T-helper 2 cell treated with Interferon-gamma antibody and Interleukin-4, amounts not matched to agents 5 μg/mL and 100 μg/mL, for 36 hours (primary cell): ENCODE measurements around the gene BEND6.

ENCODE experiments used
- DNase-seq: peaks from one replicate; pipeline ENCODE4 v3.0.0; 2021; ENCODE audit warnings: low spot score
- H3K27ac Mint-ChIP-seq: one replicate; pipeline ENCODE4 v1.8.0; 2021; ENCODE audit warnings: mild to moderate bottlenecking, mixed read lengths
- H3K27me3 Mint-ChIP-seq: one replicate; pipeline ENCODE4 v1.8.0; 2021; ENCODE audit warnings: low read depth, mixed read lengths
- H3K36me3 Mint-ChIP-seq: one replicate; pipeline ENCODE4 v1.8.0; 2021; ENCODE audit warnings: low read depth, mixed read lengths
- H3K4me1 Mint-ChIP-seq: one replicate; pipeline ENCODE4 v1.8.0; 2021; ENCODE audit warnings: low read depth, mixed read lengths
- H3K4me3 Mint-ChIP-seq: one replicate; pipeline ENCODE4 v1.8.0; 2022; ENCODE audit warnings: mild to moderate bottlenecking, moderate library complexity, mixed read lengths
- H3K9me3 Mint-ChIP-seq: one replicate; pipeline ENCODE4 v1.8.0; 2021; ENCODE audit warnings: mixed read lengths

BEND6 gene

GRCh38 chr6:56953597-56954402 is 1.1 kb upstream of the BEND6 start:
- peaks cover 18% of the 10 kb centered on the region for H3K4me1 Mint-ChIP-seq
- peaks cover 71% of the 10 kb centered on the region for H3K27me3 Mint-ChIP-seq
- DNase-seq = no peak

DNA sequence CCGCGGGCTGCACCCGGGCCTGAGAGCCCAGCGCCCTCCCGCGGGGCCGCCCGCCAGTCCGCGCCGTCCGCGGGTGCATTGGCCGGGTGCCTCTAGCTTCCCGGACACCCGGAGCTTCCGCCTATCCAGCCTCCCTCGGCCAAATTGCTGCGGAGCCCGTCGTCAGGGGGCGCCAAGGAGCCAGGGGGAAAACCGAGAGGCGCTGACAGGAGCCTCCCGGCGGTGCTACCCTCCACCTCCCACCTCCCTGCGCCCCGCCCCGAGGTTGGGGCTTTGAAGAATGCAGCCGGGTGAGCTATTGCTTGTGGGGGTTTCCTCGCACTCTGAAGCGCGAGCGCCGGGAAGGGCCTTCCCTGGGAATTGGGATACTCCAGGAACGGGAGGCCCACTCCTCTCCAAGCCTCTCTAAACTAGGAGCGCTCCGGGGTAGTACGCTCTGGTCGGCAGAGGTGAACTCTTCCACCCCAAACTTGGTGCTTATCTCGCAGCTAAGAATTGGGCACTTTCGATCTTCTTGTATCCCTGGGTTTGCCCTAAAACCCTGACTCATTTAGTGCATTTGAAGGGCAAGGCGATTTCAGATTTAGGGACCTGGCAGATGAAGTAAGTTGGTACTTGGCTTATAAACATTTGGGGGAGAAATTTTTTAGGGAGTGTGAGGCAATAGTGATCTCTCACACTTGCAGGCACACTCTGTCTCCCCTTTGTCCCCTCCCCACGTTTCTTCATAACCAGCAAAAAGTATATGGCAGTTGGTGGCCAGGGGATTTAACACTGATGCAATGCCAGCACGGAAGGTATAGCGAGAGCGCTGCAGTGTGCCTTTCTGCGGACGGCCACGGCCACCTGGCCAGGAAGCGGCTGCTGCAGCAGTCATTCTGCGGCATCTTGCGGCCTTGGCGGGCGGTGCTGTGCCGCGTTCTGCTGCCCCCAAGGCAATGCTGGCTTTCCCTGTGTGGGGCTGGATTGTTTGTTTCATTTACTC is 556 bp downstream of the BEND6 start:
- Mint-ChIP-seq H3K4me1 (peaks cover 18% of the 10 kb centered on the region), H3K27ac (peak overlapping the region; percentile 27), H3K9me3 (no peaks in the 10 kb centered on the region), H3K27me3 (peaks cover 71% of the 10 kb centered on the region), H3K36me3 (no peaks in the 10 kb centered on the region), H3K4me3 (peak overlapping the region; percentile 85)
- peak; percentile 73 for DNase-seq

More at GRCh38 chr6:56953597-56954402, 1.1 kb upstream of the BEND6 start:
- no peaks in the 10 kb centered on the region for H3K9me3 Mint-ChIP-seq
- no peaks in the 10 kb centered on the region for H3K36me3 Mint-ChIP-seq
- peak overlapping the region; percentile 80 for H3K27ac Mint-ChIP-seq
- peak overlapping the region; percentile 91 for H3K4me3 Mint-ChIP-seq

GRCh38 chr6:56956491-56956890 is 1.6 kb downstream of the BEND6 start:
- Mint-ChIP-seq H3K4me1 (peaks cover 18% of the 10 kb centered on the region), H3K9me3 (no peaks in the 10 kb centered on the region), H3K27me3 (peaks cover 73% of the 10 kb centered on the region), H3K4me3 (no peak overlapping the region), H3K36me3 (no peaks in the 10 kb centered on the region), H3K27ac (no peak overlapping the region)
- DNase-seq = no peak

GRCh38 chr6:56957856-56958255 is 2.9 kb downstream of the BEND6 start:
- Mint-ChIP-seq H3K36me3 (no peaks in the 10 kb centered on the region), H3K4me3 (no peak overlapping the region), H3K27me3 (peaks cover 62% of the 10 kb centered on the region)

GRCh38 chr6:56958481-56958880 is 3.6 kb downstream of the BEND6 start:
- no peak overlapping the region for H3K27ac Mint-ChIP-seq
- H3K36me3 Mint-ChIP-seq = no peaks in the 10 kb centered on the region
- no peaks in the 10 kb centered on the region for H3K9me3 Mint-ChIP-seq
- H3K4me3 Mint-ChIP-seq = no peak overlapping the region
- H3K27me3 Mint-ChIP-seq = peaks cover 59% of the 10 kb centered on the region
- no peak for DNase-seq
- peaks cover 14% of the 10 kb centered on the region for H3K4me1 Mint-ChIP-seq

More at GRCh38 chr6:56957856-56958255, 2.9 kb downstream of the BEND6 start:
- Mint-ChIP-seq H3K9me3 (no peaks in the 10 kb centered on the region), H3K4me1 (peaks cover 18% of the 10 kb centered on the region), H3K27ac (no peak overlapping the region)
- DNase-seq = no peak

DNA sequence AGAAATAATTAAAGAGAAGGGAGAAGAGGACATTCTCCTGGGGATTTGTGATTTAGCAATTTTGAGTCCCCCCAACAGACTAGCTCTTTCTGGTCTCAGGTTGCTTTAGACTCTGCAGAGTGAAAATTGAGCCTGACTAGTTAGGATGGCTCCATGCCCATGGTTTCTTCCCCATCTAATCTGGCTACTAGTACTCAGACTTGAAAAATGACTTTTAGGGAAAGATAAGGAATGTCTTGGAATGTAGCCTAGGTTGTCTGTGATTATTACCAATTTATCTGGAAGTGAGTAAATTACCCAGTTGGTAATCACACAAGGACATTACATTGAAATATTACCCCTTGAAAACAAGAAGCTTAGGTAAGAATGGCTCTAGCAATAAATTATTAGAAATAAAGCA is 4.2 kb downstream of the BEND6 start:
- Mint-ChIP-seq H3K36me3 (no peaks in the 10 kb centered on the region), H3K4me1 (peaks cover 8% of the 10 kb centered on the region), H3K4me3 (no peak overlapping the region), H3K9me3 (no peaks in the 10 kb centered on the region), H3K27me3 (peaks cover 52% of the 10 kb centered on the region), H3K27ac (no peak overlapping the region)
- no peak for DNase-seq

- H3K4me3 Mint-ChIP-seq = no peak overlapping the region
- H3K27ac Mint-ChIP-seq = no peak overlapping the region
- no peak for DNase-seq
- peaks cover 8% of the 10 kb centered on the region for H3K4me1 Mint-ChIP-seq
- H3K9me3 Mint-ChIP-seq = no peaks in the 10 kb centered on the region
- no peaks in the 10 kb centered on the region for H3K36me3 Mint-ChIP-seq
- H3K27me3 Mint-ChIP-seq = peaks cover 49% of the 10 kb centered on the region
Observed at GRCh38 chr6:56959938-56960337, 5.0 kb downstream of the BEND6 start.

GRCh38 chr6:56961151-56961550 is 6.2 kb downstream of the BEND6 start:
- no peak overlapping the region for H3K27ac Mint-ChIP-seq

GRCh38 chr6:56962441-56962840 is 7.5 kb downstream of the BEND6 start:
- H3K9me3 Mint-ChIP-seq = no peaks in the 10 kb centered on the region
- no peaks in the 10 kb centered on the region for H3K36me3 Mint-ChIP-seq
- no peak overlapping the region for H3K4me3 Mint-ChIP-seq
- peaks cover 28% of the 10 kb centered on the region for H3K27me3 Mint-ChIP-seq
- H3K27ac Mint-ChIP-seq = no peak overlapping the region
- DNase-seq = no peak
- no peaks in the 10 kb centered on the region for H3K4me1 Mint-ChIP-seq

More at GRCh38 chr6:56961151-56961550, 6.2 kb downstream of the BEND6 start:
- Mint-ChIP-seq H3K9me3 (no peaks in the 10 kb centered on the region), H3K36me3 (no peaks in the 10 kb centered on the region), H3K4me3 (no peak overlapping the region), H3K4me1 (no peaks in the 10 kb centered on the region), H3K27me3 (peaks cover 41% of the 10 kb centered on the region)
- no peak for DNase-seq

- H3K9me3 Mint-ChIP-seq = no peaks in the 10 kb centered on the region
- H3K4me3 Mint-ChIP-seq = no peak overlapping the region
- H3K27ac Mint-ChIP-seq = no peak overlapping the region
- no peak for DNase-seq
- peaks cover 28% of the 10 kb centered on the region for H3K27me3 Mint-ChIP-seq
- H3K4me1 Mint-ChIP-seq = no peaks in the 10 kb centered on the region
- H3K36me3 Mint-ChIP-seq = no peaks in the 10 kb centered on the region
Observed at GRCh38 chr6:56963043-56963442, 8.1 kb downstream of the BEND6 start.

DNA sequence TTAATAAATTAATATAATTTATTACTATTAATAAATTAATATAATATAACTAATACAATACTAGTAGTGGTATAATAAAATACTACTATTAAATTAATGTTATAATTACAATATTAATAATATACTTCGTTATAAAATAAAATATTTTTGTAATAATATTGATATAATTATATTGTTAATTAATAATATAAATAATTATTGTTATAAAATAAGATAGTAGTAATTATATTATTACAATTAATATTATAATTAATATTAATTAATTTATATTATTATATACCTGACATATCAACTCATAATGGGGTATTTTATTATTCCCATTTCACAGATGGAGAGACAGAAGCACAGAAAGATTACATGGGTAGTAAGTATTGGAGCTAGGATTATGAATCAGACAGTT is 8.9 kb downstream of the BEND6 start:
- no peaks in the 10 kb centered on the region for H3K36me3 Mint-ChIP-seq
- H3K9me3 Mint-ChIP-seq = no peaks in the 10 kb centered on the region
- DNase-seq = no peak
- H3K4me1 Mint-ChIP-seq = no peaks in the 10 kb centered on the region
- H3K27me3 Mint-ChIP-seq = peaks cover 21% of the 10 kb centered on the region
- H3K4me3 Mint-ChIP-seq = no peak overlapping the region
- H3K27ac Mint-ChIP-seq = no peak overlapping the region

GRCh38 chr6:56965126-56965525 is 10.2 kb downstream of the BEND6 start:
- Mint-ChIP-seq H3K4me3 (no peak overlapping the region), H3K27ac (no peak overlapping the region), H3K36me3 (no peaks in the 10 kb centered on the region), H3K27me3 (peaks cover 15% of the 10 kb centered on the region), H3K9me3 (no peaks in the 10 kb centered on the region), H3K4me1 (no peaks in the 10 kb centered on the region)
- DNase-seq = no peak

DNA sequence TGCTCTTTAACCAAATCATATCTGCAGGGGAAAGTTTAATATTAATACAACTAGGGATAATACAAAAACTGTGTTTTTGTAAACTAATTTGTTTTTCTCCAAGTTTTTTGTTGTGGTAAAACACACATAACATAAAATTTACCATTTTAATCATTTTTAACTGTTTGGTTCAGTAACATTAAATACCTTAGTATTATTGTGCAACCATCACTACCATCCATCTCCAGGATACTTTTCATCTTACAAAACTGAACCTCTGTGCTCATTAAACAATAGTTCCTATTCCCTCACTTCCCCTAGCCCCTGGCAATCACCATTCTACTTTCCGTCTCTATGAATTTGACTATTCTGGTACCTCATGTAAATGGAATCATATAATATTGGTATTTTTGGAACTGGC is 15.9 kb downstream of the BEND6 start:
- DNase-seq = no peak
- no peak overlapping the region for H3K27ac Mint-ChIP-seq
- peaks cover 10% of the 10 kb centered on the region for H3K27me3 Mint-ChIP-seq
- H3K4me3 Mint-ChIP-seq = no peak overlapping the region
- no peaks in the 10 kb centered on the region for H3K36me3 Mint-ChIP-seq
- no peaks in the 10 kb centered on the region for H3K9me3 Mint-ChIP-seq
- no peaks in the 10 kb centered on the region for H3K4me1 Mint-ChIP-seq

DNA sequence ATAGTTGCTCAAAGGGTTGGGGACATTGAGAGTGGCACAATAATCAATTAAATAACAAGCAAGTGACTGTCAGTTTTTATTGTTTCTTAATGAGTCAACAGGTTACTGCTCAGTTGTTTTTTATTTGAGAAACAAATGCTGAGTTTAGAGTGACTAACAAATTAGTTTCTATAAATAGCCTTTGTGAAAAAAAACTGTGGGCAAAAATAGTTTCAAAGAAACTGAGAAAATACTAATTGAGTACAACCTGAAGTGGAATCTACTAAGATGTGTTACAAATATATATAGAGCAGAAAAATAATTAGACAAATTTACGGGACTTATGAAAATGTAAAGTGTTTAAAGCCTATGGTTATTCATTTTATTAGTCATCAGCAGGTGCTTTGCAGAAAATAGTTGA is 22.3 kb downstream of the BEND6 start:
- Mint-ChIP-seq H3K27me3 (peaks cover 9% of the 10 kb centered on the region), H3K36me3 (no peaks in the 10 kb centered on the region), H3K4me1 (no peaks in the 10 kb centered on the region), H3K4me3 (no peak overlapping the region), H3K27ac (no peak overlapping the region), H3K9me3 (peaks cover 4% of the 10 kb centered on the region)
- DNase-seq = no peak
